AG04450 (cell line): ENCODE measurements around the gene PEMT. TPM values are rescaled to one million over a fixed set of nuclear protein-coding genes. Genes with fewer than 3 reads are reported as not detected.

Experiments
- CTCF ChIA-PET: fragments of 300-600, 350-600 bp; formaldehyde crosslinking; extraction: SDS; loops from one replicate; lab custom pipeline; 2022; ENCODE audit warnings: antibody characterized with exemption, inconsistent platforms; lab: Charles Lee
- POLR2A ChIA-PET: fragments of 350-600 bp; formaldehyde crosslinking; extraction: SDS; loops from one replicate; lab custom pipeline; 2021; ENCODE audit warnings: antibody characterized with exemption, inconsistent platforms; lab: Yijun Ruan, JAX
- DNase-seq: peaks from one replicate; pipeline ENCODE4 v3.0.0-alpha.2; 2011; ENCODE audit warnings: low read depth, low spot score
- H3K27ac ChIP-seq: one replicate; pipeline ENCODE4 v1.5.1; 2012; ENCODE audit warnings: low read depth, low read length, control low read depth
- H3K27me3 ChIP-seq: one replicate; pipeline ENCODE4 v1.6.0; 2012; ENCODE audit warnings: low read length; ENCODE audit not compliant: control insufficient read depth, insufficient read depth
- H3K4me3 ChIP-seq: 2 replicates; pipeline ENCODE4 v1.5.1; 2011; ENCODE audit warnings: mild to moderate bottlenecking, low read depth, low read length, control low read depth
- H3K9me3 ChIP-seq: 2 replicates; pipeline ENCODE4 v1.5.1; 2012; ENCODE audit warnings: low read length; ENCODE audit not compliant: control insufficient read depth, insufficient read depth
- CTCF ChIP-seq: IDR thresholded peaks from 2 replicates; pipeline ENCODE4 v1.5.1; 2011; ENCODE audit warnings: low read depth, low read length, control low read depth, inconsistent platforms
- polyA plus RNA-seq: library from polyadenylated mRNA; depleted of rRNA; stranded (reverse); fragments of >200 nt; gene quantifications from 2 replicates; pipeline ENCODE4 v1.2.3, GENCODE V29; 2011

PEMT gene
- polyA plus RNA-seq, 1 experiment = 14.9 TPM

GRCh38 chr17:17523731-17524490, 67.6 kb downstream of the PEMT start:
- ChIA-PET POLR2A (no interaction called here), CTCF (interaction anchor here (1.0 kb wide), 1 partner anchor 45 kb away, joined by 3 read pairs; no protein-coding TSS in a partner anchor)
- TF ChIP-seq CTCF = no peak
- DNase-seq = no peak
- Histone ChIP-seq H3K27me3 (peaks cover 2% of the 10 kb centered on the region), H3K4me3 (no peak overlapping the region), H3K27ac (no peak overlapping the region), H3K9me3 (no peaks in the 10 kb centered on the region)

GRCh38 chr17:17523001-17523730, 68.3 kb downstream of the PEMT start:
- H3K4me3 ChIP-seq = no peak overlapping the region
- no peaks in the 10 kb centered on the region for H3K9me3 ChIP-seq
- ChIA-PET POLR2A (no interaction called here), CTCF (interaction anchor here (1.0 kb wide), 1 partner anchor 46 kb away, joined by 3 read pairs; no protein-coding TSS in a partner anchor)
- H3K27ac ChIP-seq = no peak overlapping the region
- no peak for DNase-seq
- TF ChIP-seq CTCF = no peak
- peaks cover 2% of the 10 kb centered on the region for H3K27me3 ChIP-seq

- Histone ChIP-seq H3K9me3 (no peaks in the 10 kb centered on the region; the same call in 1 of the 2 replicates), H3K27me3 (peaks cover 2% of the 10 kb centered on the region), H3K27ac (no peak overlapping the region), H3K4me3 (no peak overlapping the region)
- ChIA-PET POLR2A (interaction anchor here (0.6 kb wide), 1 partner anchor 120 kb away, joined by 3 read pairs; no protein-coding TSS in a partner anchor), CTCF (no interaction called here)
- DNase-seq = no peak
- no peak for TF ChIP-seq CTCF
Observed at GRCh38 chr17:17520599-17521232, 70.8 kb downstream of the PEMT start.

- TF ChIP-seq CTCF = no peak
- ChIA-PET POLR2A (no interaction called here), CTCF (interaction anchor here (1.0 kb wide), 1 partner anchor 23 kb away, joined by 3 read pairs; no protein-coding TSS in a partner anchor)
- Histone ChIP-seq H3K9me3 (no peaks in the 10 kb centered on the region; the same call in 1 of the 2 replicates), H3K4me3 (no peak overlapping the region), H3K27me3 (peaks cover 2% of the 10 kb centered on the region), H3K27ac (no peak overlapping the region)
- DNase-seq = no peak
Observed at GRCh38 chr17:17519886-17520285, 71.6 kb downstream of the PEMT start.
